HL-60 (cell line): ENCODE results near the gene ZNF280D.
"Not testable (repeated sequence)": the region's sequence is repeated elsewhere in the genome, so short reads cannot be mapped to it uniquely, and the experiment has no call there.

Experiments used
- GABPA ChIP-seq: IDR thresholded peaks from 2 replicates; pipeline ENCODE4 v1.6.1; 2012; ENCODE audit warnings: low read depth
- POLR2AphosphoS5 ChIP-seq: IDR thresholded peaks from 2 replicates; pipeline ENCODE4 v1.6.1; 2012; ENCODE audit warnings: low read depth
- TF ChIP-seq, protein P1 (sequence below): IDR thresholded peaks from one replicate; pipeline ENCODE4 v1.5.1; 2011; ENCODE audit warnings: low read length, control low read depth, inconsistent platforms; ENCODE audit not compliant: insufficient read depth
- TF ChIP-seq, protein P2 (sequence below): IDR thresholded peaks from 2 replicates; pipeline ENCODE4 v1.6.1; 2012; ENCODE audit warnings: low read depth; ENCODE audit not compliant: insufficient replicate concordance

DNA sequence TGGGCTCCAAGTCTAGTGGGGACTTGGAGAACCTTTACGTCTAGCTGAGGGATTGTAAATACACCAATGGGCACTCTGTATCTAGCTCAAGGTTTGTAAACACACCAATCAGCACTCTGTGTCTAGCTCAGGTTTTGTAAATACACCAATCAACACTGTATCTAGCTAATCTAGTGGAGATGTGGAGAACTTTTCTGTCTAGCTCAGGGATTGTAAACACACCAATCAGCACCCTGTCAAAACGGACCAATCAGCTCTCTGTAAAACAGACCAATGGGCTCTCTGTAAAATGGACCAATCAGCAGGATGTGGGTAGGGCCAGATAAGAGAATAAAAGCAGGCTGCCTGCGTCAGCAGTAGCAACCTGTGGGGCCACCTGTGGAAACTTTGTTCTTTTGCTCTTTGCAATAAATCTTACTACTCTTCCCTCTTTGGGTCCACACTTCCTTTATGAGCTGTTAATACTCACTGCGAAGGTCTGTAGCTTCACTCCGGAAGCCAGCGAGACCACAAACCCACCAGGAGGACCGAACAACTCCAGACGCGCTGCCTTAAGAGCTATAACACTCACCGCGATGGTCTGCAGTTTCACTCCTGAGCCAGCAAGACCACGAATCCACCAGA is 46.9 kb upstream of the ZNF280D start:
- TF ChIP-seq, protein P1, sequence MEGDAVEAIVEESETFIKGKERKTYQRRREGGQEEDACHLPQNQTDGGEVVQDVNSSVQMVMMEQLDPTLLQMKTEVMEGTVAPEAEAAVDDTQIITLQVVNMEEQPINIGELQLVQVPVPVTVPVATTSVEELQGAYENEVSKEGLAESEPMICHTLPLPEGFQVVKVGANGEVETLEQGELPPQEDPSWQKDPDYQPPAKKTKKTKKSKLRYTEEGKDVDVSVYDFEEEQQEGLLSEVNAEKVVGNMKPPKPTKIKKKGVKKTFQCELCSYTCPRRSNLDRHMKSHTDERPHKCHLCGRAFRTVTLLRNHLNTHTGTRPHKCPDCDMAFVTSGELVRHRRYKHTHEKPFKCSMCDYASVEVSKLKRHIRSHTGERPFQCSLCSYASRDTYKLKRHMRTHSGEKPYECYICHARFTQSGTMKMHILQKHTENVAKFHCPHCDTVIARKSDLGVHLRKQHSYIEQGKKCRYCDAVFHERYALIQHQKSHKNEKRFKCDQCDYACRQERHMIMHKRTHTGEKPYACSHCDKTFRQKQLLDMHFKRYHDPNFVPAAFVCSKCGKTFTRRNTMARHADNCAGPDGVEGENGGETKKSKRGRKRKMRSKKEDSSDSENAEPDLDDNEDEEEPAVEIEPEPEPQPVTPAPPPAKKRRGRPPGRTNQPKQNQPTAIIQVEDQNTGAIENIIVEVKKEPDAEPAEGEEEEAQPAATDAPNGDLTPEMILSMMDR: not testable (repeated sequence)
- TF ChIP-seq, protein P2, sequence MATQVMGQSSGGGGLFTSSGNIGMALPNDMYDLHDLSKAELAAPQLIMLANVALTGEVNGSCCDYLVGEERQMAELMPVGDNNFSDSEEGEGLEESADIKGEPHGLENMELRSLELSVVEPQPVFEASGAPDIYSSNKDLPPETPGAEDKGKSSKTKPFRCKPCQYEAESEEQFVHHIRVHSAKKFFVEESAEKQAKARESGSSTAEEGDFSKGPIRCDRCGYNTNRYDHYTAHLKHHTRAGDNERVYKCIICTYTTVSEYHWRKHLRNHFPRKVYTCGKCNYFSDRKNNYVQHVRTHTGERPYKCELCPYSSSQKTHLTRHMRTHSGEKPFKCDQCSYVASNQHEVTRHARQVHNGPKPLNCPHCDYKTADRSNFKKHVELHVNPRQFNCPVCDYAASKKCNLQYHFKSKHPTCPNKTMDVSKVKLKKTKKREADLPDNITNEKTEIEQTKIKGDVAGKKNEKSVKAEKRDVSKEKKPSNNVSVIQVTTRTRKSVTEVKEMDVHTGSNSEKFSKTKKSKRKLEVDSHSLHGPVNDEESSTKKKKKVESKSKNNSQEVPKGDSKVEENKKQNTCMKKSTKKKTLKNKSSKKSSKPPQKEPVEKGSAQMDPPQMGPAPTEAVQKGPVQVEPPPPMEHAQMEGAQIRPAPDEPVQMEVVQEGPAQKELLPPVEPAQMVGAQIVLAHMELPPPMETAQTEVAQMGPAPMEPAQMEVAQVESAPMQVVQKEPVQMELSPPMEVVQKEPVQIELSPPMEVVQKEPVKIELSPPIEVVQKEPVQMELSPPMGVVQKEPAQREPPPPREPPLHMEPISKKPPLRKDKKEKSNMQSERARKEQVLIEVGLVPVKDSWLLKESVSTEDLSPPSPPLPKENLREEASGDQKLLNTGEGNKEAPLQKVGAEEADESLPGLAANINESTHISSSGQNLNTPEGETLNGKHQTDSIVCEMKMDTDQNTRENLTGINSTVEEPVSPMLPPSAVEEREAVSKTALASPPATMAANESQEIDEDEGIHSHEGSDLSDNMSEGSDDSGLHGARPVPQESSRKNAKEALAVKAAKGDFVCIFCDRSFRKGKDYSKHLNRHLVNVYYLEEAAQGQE: not testable (repeated sequence)
- not testable (repeated sequence) for TF ChIP-seq GABPA, POLR2AphosphoS5
